CD4-positive, alpha-beta T cell treated with Interleukin-21 for 1 hour (primary cell): ENCODE data around the gene NELFA.
"Not testable (repeated sequence)": the region's sequence is repeated elsewhere in the genome, so short reads cannot be mapped to it uniquely, and the experiment has no call there.

Source experiments
- DNase-seq: peaks from one replicate; pipeline ENCODE4 v3.0.0-alpha.2; 2020

Gene NELFA

GRCh38 chr4:1993718-1994516, 14.9 kb downstream of the NELFA start:
- not testable (repeated sequence) for DNase-seq

GRCh38 chr4:1993169-1993516, 15.6 kb downstream of the NELFA start:
- DNase-seq = no peak

GRCh38 chr4:1992468-1993168, 16.2 kb downstream of the NELFA start:
- DNase-seq = no peak

- no peak for DNase-seq
These were observed 17.0 kb downstream of the NELFA start for GRCh38 chr4:1991596-1992434.

GRCh38 chr4:1991087-1991486, 17.7 kb downstream of the NELFA start:
- no peak for DNase-seq

- DNase-seq = no peak
These were observed 18.1 kb downstream of the NELFA start for GRCh38 chr4:1990676-1991075.

GRCh38 chr4:1990348-1990645, 18.5 kb downstream of the NELFA start:
- DNase-seq = no peak

- no peak for DNase-seq
These were observed 19.0 kb downstream of the NELFA start for GRCh38 chr4:1989533-1990347.

- DNase-seq = no peak
These were observed 20.4 kb downstream of the NELFA start for GRCh38 chr4:1988327-1988724.

GRCh38 chr4:1987721-1988326, 20.9 kb downstream of the NELFA start:
- no peak for DNase-seq

- no peak for DNase-seq
These were observed 21.5 kb downstream of the NELFA start for GRCh38 chr4:1987296-1987695.

- no peak for DNase-seq
These were observed 22.1 kb downstream of the NELFA start for GRCh38 chr4:1986578-1987210.

- no peak for DNase-seq
These were observed 22.8 kb downstream of the NELFA start for GRCh38 chr4:1985780-1986577.

- no peak for DNase-seq
These were observed 23.5 kb downstream of the NELFA start for GRCh38 chr4:1985294-1985693.

- no peak for DNase-seq
These were observed 24.2 kb downstream of the NELFA start for GRCh38 chr4:1984406-1985191.

GRCh38 chr4:1983846-1984405, 24.8 kb downstream of the NELFA start:
- DNase-seq = no peak

- no peak for DNase-seq
These were observed 25.5 kb downstream of the NELFA start for GRCh38 chr4:1983053-1983845.

GRCh38 chr4:1982124-1983052, 26.4 kb downstream of the NELFA start:
- DNase-seq = no peak
